CD4-positive, CD25-positive, alpha-beta regulatory T cell (primary cell): ENCODE data around the gene VWDE. TPM values are rescaled to one million over a fixed set of nuclear protein-coding genes. Genes with fewer than 3 reads are reported as not detected.

Experiments used
- ATAC-seq, 2 donors: fragments of 150-1000 bp; cut with Tn5 transposase; one replicate each; pipeline ENCODE4 v1.10.0; 2021; ENCODE audit warnings: low read depth in 2 of 2, moderate number of reproducible peaks in 2 of 2, moderate library complexity in 1 of 2
- DNase-seq, 3 donors: peaks; one replicate each; pipeline versions ENCODE4 v3.0.0 to v3.0.0-alpha.2; 2012 to 2022; ENCODE audit warnings: mixed read lengths in 1 of 3
- H3K27ac ChIP-seq: one replicate; pipeline ENCODE4 v1.7.0; 2013; ENCODE audit warnings: mild to moderate bottlenecking, low read length; ENCODE audit not compliant: insufficient read depth, poor library complexity, severe bottlenecking
- H3K27me3 ChIP-seq: one replicate; pipeline ENCODE4 v1.7.0; 2013; ENCODE audit warnings: low read length; ENCODE audit not compliant: control insufficient read depth, insufficient read depth
- H3K36me3 ChIP-seq: one replicate; pipeline ENCODE4 v1.7.0; 2013; ENCODE audit warnings: mild to moderate bottlenecking, low read length, moderate library complexity; ENCODE audit not compliant: control insufficient read depth, insufficient read depth
- H3K4me1 ChIP-seq: 2 replicates; pipeline ENCODE4 v1.7.0; 2013; ENCODE audit warnings: mild to moderate bottlenecking, low read length; ENCODE audit not compliant: insufficient read depth, control insufficient read depth, poor library complexity, severe bottlenecking
- H3K4me3 ChIP-seq: one replicate; pipeline ENCODE4 v1.7.0; 2013; ENCODE audit warnings: low read depth, mild to moderate bottlenecking, low read length, moderate library complexity
- H3K9me3 ChIP-seq, 2 experiments: 1 replicate in 1 of 2; 2 replicates in 1 of 2; pipeline ENCODE4 v1.7.0; 2013; ENCODE audit warnings: low read length in 2 of 2, mild to moderate bottlenecking in 1 of 2, moderate library complexity in 1 of 2; ENCODE audit not compliant: control insufficient read depth in 2 of 2
- H3K27ac Mint-ChIP-seq, 3 donors: one replicate each; pipeline ENCODE4 v1.8.0; 2020 to 2022; ENCODE audit warnings: mild to moderate bottlenecking in 3 of 3, mixed read lengths in 3 of 3, moderate library complexity in 2 of 3
- H3K27me3 Mint-ChIP-seq: one replicate; pipeline ENCODE4 v1.8.0; 2022; ENCODE audit warnings: mild to moderate bottlenecking, mixed read lengths
- H3K36me3 Mint-ChIP-seq: one replicate; pipeline ENCODE4 v1.8.0; 2020; ENCODE audit warnings: mixed read lengths
- H3K4me1 Mint-ChIP-seq, 4 donors: one replicate each; pipeline ENCODE4 v1.8.0; 2020 to 2022; ENCODE audit warnings: mixed read lengths in 4 of 4, mild to moderate bottlenecking in 1 of 4
- H3K4me3 Mint-ChIP-seq, 4 donors: one replicate each; pipeline ENCODE4 v1.8.0; 2020 to 2022; ENCODE audit warnings: mild to moderate bottlenecking in 4 of 4, mixed read lengths in 4 of 4, moderate library complexity in 3 of 4
- H3K9me3 Mint-ChIP-seq, 7 donors: one replicate each; pipeline ENCODE4 v1.8.0; 2020 to 2022; ENCODE audit warnings: mixed read lengths in 7 of 7, mild to moderate bottlenecking in 3 of 7, moderate library complexity in 2 of 7
- polyA plus RNA-seq, 4 donors: library from polyadenylated mRNA; unstranded; fragments of 300-500 nt; fragmentation: Illumina TruSeq; gene quantifications; one replicate each; pipeline ENCODE4 v1.2.3, GENCODE V29; 2021
- total RNA-seq: library from RNA; stranded (reverse); gene quantifications from one replicate; pipeline ENCODE4 v1.2.3, GENCODE V29; 2022

VWDE gene
- total and polyA plus RNA-seq, 5 donors from 2014 or later = 0.12 to 0.86 (median 0.37) TPM; not detected in 2

GRCh38 chr7:12294701-12295100, 109.0 kb downstream of the VWDE start:
- DNase-seq = no peak

GRCh38 chr7:12291870-12292269, 111.8 kb downstream of the VWDE start:
- Mint-ChIP-seq H3K27ac (no peak overlapping the region), H3K36me3 (no peaks in the 10 kb centered on the region), H3K4me3 (no peak overlapping the region), H3K9me3 (peaks cover 0 to 8% (median 2%) of the 10 kb centered on the region in 7 donors), H3K27me3 (peaks cover 15% of the 10 kb centered on the region), H3K4me1 (no peaks in the 10 kb centered on the region)
- H3K36me3 ChIP-seq = no peaks in the 10 kb centered on the region
- H3K9me3 ChIP-seq = no peaks in the 10 kb centered on the region
- no peak overlapping the region for H3K4me3 ChIP-seq
- no peak overlapping the region for H3K27ac ChIP-seq
- H3K27me3 ChIP-seq = no peaks in the 10 kb centered on the region
- no peaks in the 10 kb centered on the region for H3K4me1 ChIP-seq
- DNase-seq (peak in 1 of 3 donors; percentile 32), ATAC-seq (no peak)

More at GRCh38 chr7:12294701-12295100, 109.0 kb downstream of the VWDE start:
- peaks cover 15% of the 10 kb centered on the region for H3K27me3 Mint-ChIP-seq
- no peak overlapping the region for H3K4me3 ChIP-seq
- H3K27ac Mint-ChIP-seq = no peak overlapping the region
- H3K27me3 ChIP-seq = no peaks in the 10 kb centered on the region
- no peak for ATAC-seq
- no peaks in the 10 kb centered on the region for H3K4me1 ChIP-seq
- no peaks in the 10 kb centered on the region for H3K4me1 Mint-ChIP-seq
- peaks cover 0 to 4% (median 0%) of the 10 kb centered on the region in 7 donors for H3K9me3 Mint-ChIP-seq
- no peaks in the 10 kb centered on the region for H3K9me3 ChIP-seq
- H3K36me3 ChIP-seq = no peaks in the 10 kb centered on the region
- H3K36me3 Mint-ChIP-seq = no peaks in the 10 kb centered on the region
- H3K4me3 Mint-ChIP-seq = no peak overlapping the region
- no peak overlapping the region for H3K27ac ChIP-seq

- Mint-ChIP-seq H3K4me3 (no peak overlapping the region), H3K36me3 (no peaks in the 10 kb centered on the region), H3K9me3 (peaks cover 0 to 8% (median 2%) of the 10 kb centered on the region in 7 donors), H3K27ac (no peak overlapping the region), H3K27me3 (peaks cover 15% of the 10 kb centered on the region), H3K4me1 (no peaks in the 10 kb centered on the region)
- H3K36me3 ChIP-seq = no peaks in the 10 kb centered on the region
- no peaks in the 10 kb centered on the region for H3K4me1 ChIP-seq
- H3K9me3 ChIP-seq = no peaks in the 10 kb centered on the region
- ATAC-seq (no peak), DNase-seq (no peak)
- H3K4me3 ChIP-seq = no peak overlapping the region
- no peak overlapping the region for H3K27ac ChIP-seq
- no peaks in the 10 kb centered on the region for H3K27me3 ChIP-seq
Measured at GRCh38 chr7:12290761-12291160, 112.9 kb downstream of the VWDE start.

- no peak overlapping the region for H3K4me3 ChIP-seq
- DNase-seq (no peak), ATAC-seq (no peak)
- H3K27me3 ChIP-seq = no peaks in the 10 kb centered on the region
- no peaks in the 10 kb centered on the region for H3K9me3 ChIP-seq
- H3K27ac Mint-ChIP-seq = no peak overlapping the region
- no peak overlapping the region for H3K4me3 Mint-ChIP-seq
- H3K36me3 Mint-ChIP-seq = no peaks in the 10 kb centered on the region
- H3K36me3 ChIP-seq = no peaks in the 10 kb centered on the region
- H3K9me3 Mint-ChIP-seq = peaks cover 0 to 8% (median 2%) of the 10 kb centered on the region in 7 donors
- no peaks in the 10 kb centered on the region for H3K4me1 Mint-ChIP-seq
- no peak overlapping the region for H3K27ac ChIP-seq
- H3K4me1 ChIP-seq = no peaks in the 10 kb centered on the region
- H3K27me3 Mint-ChIP-seq = peaks cover 9% of the 10 kb centered on the region
Measured at GRCh38 chr7:12289996-12290395, 113.7 kb downstream of the VWDE start.

- Mint-ChIP-seq H3K27ac (no peak overlapping the region), H3K27me3 (peaks cover 5% of the 10 kb centered on the region), H3K4me3 (no peak overlapping the region), H3K9me3 (peaks cover 0 to 8% (median 2%) of the 10 kb centered on the region in 7 donors), H3K4me1 (no peaks in the 10 kb centered on the region), H3K36me3 (no peaks in the 10 kb centered on the region)
- DNase-seq = no peak
- no peaks in the 10 kb centered on the region for H3K9me3 ChIP-seq
- H3K4me3 ChIP-seq = no peak overlapping the region
- H3K4me1 ChIP-seq = no peaks in the 10 kb centered on the region
- ATAC-seq = no peak
- H3K27me3 ChIP-seq = no peaks in the 10 kb centered on the region
- no peak overlapping the region for H3K27ac ChIP-seq
- H3K36me3 ChIP-seq = no peaks in the 10 kb centered on the region
Measured at GRCh38 chr7:12287901-12288300, 115.8 kb downstream of the VWDE start.

GRCh38 chr7:12281038-12281437, 122.6 kb downstream of the VWDE start:
- Mint-ChIP-seq H3K4me3 (no peak overlapping the region), H3K27ac (no peak overlapping the region), H3K27me3 (peaks cover 40% of the 10 kb centered on the region), H3K9me3 (peaks cover 0 to 9% (median 1%) of the 10 kb centered on the region in 7 donors), H3K4me1 (no peaks in the 10 kb centered on the region), H3K36me3 (no peaks in the 10 kb centered on the region)
- Histone ChIP-seq H3K9me3 (peaks cover 0 to 2% of the 10 kb centered on the region in 2 experiments), H3K4me3 (no peak overlapping the region), H3K27ac (no peak overlapping the region), H3K27me3 (peaks cover 5% of the 10 kb centered on the region), H3K36me3 (no peaks in the 10 kb centered on the region), H3K4me1 (no peaks in the 10 kb centered on the region)
- DNase-seq (no peak), ATAC-seq (no peak)

Other genes starting within 250 kb of the VWDE start
- gene TMEM106B, start 192.6 kb downstream of the VWDE start, total RNA-seq = 19.0 TPM
- gene TMEM106B, start 192.6 kb downstream of the VWDE start, polyA plus RNA-seq = 10 to 100 TPM; 35.9 to 43.8 (median 36.4) TPM
- not detected for gene SCIN, start 166.9 kb upstream of the VWDE start, total RNA-seq
- gene SCIN, start 166.9 kb upstream of the VWDE start, polyA plus RNA-seq = under 1 TPM in 2 of 4 donors, not detected in 2; 0.22 to 0.31 TPM